Activated naive CD4-positive, alpha-beta T cell treated with anti-CD3 and anti-CD28 coated beads, Interleukin-2, amount 50 U/mL, for 16 hours (primary cell): ENCODE data around the gene OR52A1.
"Not testable (repeated sequence)": the region's sequence is repeated elsewhere in the genome, so short reads cannot be mapped to it uniquely, and the experiment has no call there.

Experiments used
- DNase-seq: peaks from one replicate; pipeline ENCODE4 v3.0.0-alpha.2; 2020

OR52A1 gene

GRCh38 chr11:5154657-5155056 is at the start of gene OR52A1:
TSS of gene OR52A1 (minus strand) at chr11:5154757. CDS start at chr11:5152369, 2,388 bp downstream.
- DNase-seq = no peak

- DNase-seq = no peak
Observed at GRCh38 chr11:5203366-5203765, 48.8 kb upstream of the OR52A1 start.

GRCh38 chr11:5200582-5200981 is 46.0 kb upstream of the OR52A1 start, which contains the start of gene OR51V1:
TSS of gene OR51V1 (minus strand) at chr11:5200682. CDS start at chr11:5200682, 0 bp downstream.
- no peak for DNase-seq

- no peak for DNase-seq
Observed at GRCh38 chr11:5198285-5198684, 43.7 kb upstream of the OR52A1 start.

GRCh38 chr11:5197536-5197935 is 43.0 kb upstream of the OR52A1 start:
- no peak for DNase-seq

- no peak for DNase-seq
Observed at GRCh38 chr11:5196731-5197130, 42.2 kb upstream of the OR52A1 start.

- no peak for DNase-seq
Observed at GRCh38 chr11:5196067-5196466, 41.5 kb upstream of the OR52A1 start.

- DNase-seq = no peak
Observed at GRCh38 chr11:5192738-5193137, 38.2 kb upstream of the OR52A1 start.

- DNase-seq = no peak
Observed at GRCh38 chr11:5188201-5188600, 33.6 kb upstream of the OR52A1 start.

- no peak for DNase-seq
Observed at GRCh38 chr11:5178046-5178837, 23.7 kb upstream of the OR52A1 start.

- no peak for DNase-seq
Observed at GRCh38 chr11:5174934-5175333, 20.4 kb upstream of the OR52A1 start.

GRCh38 chr11:5171856-5172255 is 17.3 kb upstream of the OR52A1 start:
- no peak for DNase-seq

GRCh38 chr11:5165898-5166297 is 11.3 kb upstream of the OR52A1 start:
- DNase-seq = not testable (repeated sequence)

- DNase-seq = not testable (repeated sequence)
Observed at GRCh38 chr11:5164807-5165206, 10.2 kb upstream of the OR52A1 start.

GRCh38 chr11:5161045-5161444 is 6.5 kb upstream of the OR52A1 start:
- DNase-seq = not testable (repeated sequence)

- DNase-seq = not testable (repeated sequence)
Observed at GRCh38 chr11:5160217-5160616, 5.7 kb upstream of the OR52A1 start.

- no peak for DNase-seq
Observed at GRCh38 chr11:5159806-5160205, 5.2 kb upstream of the OR52A1 start.

- DNase-seq = no peak
Observed at GRCh38 chr11:5153574-5154431, 754 bp downstream of the OR52A1 start.

GRCh38 chr11:5151713-5152153 is 2.8 kb downstream of the OR52A1 start:
- DNase-seq = no peak

- DNase-seq = not testable (repeated sequence)
Observed at GRCh38 chr11:5144206-5144605, 10.4 kb downstream of the OR52A1 start.

- DNase-seq = no peak
Observed at GRCh38 chr11:5137996-5138395, 16.6 kb downstream of the OR52A1 start, which contains the start of gene OR52A5. TSS of gene OR52A5 (minus strand) at chr11:5138356. CDS start at chr11:5132642, 5,714 bp downstream.

GRCh38 chr11:5137014-5137413 is 17.5 kb downstream of the OR52A1 start:
- DNase-seq = no peak

GRCh38 chr11:5136261-5136660 is 18.3 kb downstream of the OR52A1 start:
- DNase-seq = no peak
